AG08395 (cell line): ENCODE results near the gene ZFHX3.

Source experiments
- DNase-seq: peaks from one replicate; pipeline ENCODE4 v3.0.0; 2012; ENCODE audit warnings: mixed read lengths, low spot score

The ZFHX3 gene

DNA sequence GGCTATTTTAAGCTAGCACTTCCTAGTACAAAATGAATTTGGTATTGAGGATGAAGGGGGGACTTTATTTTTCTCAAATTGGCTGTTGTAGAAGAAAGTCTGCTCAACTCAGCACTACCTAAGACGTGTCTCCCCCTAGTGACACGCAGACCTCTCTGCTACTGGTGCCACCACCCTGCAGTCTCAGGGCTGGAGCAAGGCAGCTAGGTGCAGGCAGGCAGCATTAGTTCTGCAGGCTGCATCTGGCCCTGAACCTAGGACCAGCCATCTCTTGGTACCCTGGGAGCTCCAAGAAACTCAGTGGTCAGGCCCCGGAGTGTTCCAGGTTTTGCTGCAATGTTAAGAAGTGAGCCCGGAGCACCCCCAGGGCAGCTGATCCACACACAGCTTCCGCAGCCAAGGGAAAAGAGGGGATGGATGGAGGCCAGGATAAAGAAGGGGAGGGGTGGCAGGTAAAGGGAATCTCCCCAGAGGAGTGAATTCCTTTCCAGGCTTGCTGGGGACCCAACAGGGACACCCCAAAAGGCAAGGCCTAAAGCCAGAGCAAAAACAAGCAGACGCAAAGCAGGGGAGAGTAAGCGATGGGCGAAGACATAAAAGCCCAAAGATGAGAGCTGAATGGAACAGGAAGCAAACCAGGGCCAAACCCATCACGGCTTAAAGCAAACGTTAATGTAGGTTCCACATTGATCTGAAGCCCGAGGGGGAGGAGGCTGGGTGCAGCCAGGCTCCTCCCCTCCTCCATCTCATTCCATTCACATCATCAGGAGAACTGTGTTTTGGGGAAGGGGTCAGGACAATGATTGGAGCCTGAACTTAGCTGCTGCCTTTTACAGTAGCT lies 200.5 kb downstream of the ZFHX3 start:
- peak; percentile 23 for DNase-seq

- no peak for DNase-seq
Observed at GRCh38 chr16:72846594-72846993, 201.3 kb downstream of the ZFHX3 start.

DNA sequence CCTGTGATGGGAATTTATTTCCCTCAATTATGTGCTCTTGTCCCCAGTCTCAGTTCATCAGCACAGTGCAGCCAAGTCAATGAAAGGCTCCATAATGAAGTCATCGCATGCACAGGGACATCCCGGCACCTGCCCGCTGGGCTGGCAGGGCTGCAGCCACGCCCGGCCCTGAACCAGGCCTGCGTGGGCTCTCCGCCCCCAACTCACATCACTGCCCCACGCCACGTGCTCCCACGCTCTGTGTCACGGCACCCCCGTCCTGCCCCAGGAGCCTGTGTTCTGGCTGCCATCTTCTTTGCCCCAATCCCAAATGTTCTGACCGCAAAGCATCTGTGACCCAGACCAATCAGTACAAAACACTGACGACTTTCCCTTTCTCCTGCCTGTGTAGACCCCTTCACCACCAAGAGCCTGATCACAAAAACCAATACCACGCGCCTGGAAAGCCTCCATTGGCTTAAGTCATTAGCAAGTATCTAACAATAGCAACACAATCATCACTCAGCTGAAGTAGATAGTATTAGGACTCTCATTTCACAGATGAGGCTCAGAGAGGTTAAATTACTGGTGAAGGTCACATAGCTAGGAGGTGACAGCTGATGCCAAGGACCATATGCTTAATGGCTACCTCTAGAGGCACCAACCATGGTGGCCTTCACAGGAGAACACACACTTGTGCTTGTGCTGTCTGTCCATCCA lies 202.5 kb downstream of the ZFHX3 start:
- DNase-seq = no peak

DNA sequence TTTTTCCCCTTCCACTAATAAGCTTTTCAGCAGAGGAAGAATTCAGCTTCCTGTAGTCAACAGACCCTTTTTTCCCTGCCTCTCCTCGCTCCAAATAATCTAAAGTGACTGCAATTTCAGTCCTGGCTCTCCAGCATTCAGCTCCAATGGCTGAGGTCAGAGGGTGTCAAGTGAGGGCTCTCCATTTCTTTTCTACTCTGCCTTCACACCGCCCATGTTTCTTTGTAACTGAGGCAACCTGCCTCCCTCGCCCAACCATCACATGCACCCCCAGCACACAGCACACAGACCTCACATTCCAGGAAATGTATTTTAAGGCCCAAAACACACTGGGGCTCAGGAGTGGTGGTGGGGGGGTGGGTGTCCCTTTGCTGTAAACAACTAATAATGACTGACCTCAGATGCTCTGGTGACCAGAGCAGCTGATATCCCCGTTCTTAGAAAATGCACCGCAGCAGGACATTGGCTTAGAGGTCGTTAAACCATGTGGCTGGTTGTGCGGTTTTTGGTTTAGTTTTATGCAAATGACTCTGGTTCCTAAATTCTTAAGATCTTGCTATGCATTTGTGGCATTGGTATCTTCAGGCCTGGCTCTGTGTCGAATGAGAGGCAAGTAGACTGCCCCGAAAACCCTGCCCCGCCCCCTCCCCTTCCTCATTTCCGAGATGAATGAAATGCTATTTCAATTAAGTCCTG lies 203.6 kb downstream of the ZFHX3 start:
- DNase-seq = no peak

GRCh38 chr16:72841506-72841905 lies 206.4 kb downstream of the ZFHX3 start:
- no peak for DNase-seq

DNA sequence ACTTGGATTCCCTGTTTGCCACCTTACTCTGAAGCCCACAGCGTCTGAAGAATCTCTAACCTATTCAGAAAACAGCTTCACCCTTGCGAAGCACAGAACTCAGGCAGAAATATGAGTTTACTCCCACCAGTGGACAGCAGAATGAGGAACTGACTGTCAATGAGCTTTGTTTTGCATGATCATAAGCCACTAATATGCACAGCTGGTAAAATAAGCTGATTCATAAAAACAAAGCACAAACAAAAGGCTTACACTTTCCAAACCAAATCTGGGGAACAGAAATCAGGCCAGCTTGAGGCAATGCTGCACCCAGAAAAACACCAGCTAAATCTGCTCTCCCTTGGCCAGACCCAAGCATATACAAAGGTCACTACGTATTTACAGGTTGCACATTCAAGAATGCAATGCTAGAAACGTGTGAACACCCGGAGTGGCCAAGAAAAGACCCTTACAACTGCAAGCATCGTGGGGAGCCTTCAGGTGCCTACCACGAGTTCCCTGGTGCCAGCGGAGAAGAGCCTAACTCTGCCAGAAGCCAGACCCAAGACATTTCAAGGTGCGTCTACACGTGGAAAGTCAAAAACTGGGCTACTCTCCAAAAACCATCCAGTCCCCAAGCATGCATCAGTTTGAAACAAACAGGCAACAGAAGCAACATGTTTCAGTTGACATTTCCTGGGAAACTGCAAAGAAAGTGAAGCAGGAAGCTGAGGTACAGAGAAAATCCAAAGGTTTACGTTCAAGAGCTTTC lies 207.1 kb downstream of the ZFHX3 start:
- DNase-seq = no peak

GRCh38 chr16:72838951-72839350 lies 209.0 kb downstream of the ZFHX3 start:
- no peak for DNase-seq

DNA sequence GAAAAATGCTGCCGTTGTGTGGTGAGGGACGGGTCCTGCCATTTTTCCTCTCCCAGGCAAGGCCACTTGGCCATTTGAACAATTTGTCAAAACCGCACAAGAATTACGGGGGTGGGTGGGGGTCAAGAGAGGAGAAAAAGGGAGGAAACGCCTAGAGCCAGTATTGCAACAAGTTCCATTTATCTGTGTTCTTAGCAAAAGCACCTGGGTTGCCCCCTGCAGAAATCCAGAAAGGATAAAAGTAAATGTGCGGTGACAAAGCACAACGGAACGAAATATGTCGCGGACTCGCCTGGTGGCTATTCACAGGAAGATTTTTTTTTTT lies 209.4 kb downstream of the ZFHX3 start:
- no peak for DNase-seq

GRCh38 chr16:72837846-72838585 lies 209.9 kb downstream of the ZFHX3 start:
- DNase-seq = no peak

- DNase-seq = no peak
Observed at GRCh38 chr16:72836985-72837384, 210.9 kb downstream of the ZFHX3 start.

DNA sequence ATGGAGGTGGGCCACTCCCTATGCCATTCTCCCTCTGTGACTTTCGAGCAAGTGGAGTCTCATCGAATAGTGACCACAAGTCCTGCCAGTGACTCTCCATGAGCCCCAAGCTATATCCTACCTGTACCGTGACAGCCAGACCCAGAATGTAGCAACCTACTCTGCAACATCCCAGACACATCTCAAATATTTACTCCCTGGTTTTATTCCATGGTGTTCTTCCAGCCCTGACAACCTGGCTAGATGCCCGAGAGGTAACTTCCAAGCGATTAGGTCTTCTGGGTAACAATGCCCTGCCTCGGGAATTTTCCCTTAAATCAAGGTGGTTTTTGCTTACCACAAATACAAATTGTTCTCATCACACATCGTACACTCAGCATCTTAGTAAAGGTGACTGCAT lies 211.7 kb downstream of the ZFHX3 start:
- no peak for DNase-seq

GRCh38 chr16:72835086-72835485 lies 212.8 kb downstream of the ZFHX3 start:
- DNase-seq = no peak

DNA sequence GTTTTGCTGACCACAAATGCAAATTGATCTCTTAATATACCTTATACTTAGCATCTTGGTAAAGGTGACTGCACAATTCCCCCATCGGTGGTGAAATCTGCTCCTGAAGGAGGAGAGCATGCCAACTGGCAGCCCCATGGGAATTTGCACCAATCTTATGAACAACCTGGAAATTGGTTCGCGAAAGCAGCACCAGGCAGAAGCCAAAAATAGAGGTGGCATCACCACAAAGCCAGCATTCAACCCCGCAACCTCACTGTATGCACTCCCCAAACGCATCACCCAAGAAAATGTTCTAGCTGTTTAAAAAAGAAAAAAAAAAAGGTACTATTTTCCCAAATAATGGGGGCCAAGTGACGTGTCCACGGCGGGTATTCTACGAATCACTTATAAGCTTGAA lies 213.4 kb downstream of the ZFHX3 start:
- no peak for DNase-seq

DNA sequence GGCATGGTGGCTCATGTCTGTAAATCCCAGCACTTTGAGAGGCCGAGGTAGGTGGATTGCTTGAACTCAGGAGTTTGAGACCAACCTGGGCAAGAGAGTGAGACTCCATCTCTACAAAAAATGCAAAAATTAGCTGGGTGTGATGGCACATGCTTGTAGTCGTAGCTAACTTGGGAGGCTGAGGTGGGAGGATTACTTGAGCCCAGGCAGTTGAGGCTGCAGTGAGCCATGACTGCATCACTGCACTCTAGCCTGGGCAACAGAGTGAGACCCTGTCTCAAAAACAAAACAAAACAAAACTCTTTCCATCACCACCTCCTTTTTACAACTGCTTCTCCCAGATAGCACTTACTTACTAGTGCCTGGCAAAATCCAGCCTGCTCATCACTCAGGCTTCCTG lies 214.0 kb downstream of the ZFHX3 start:
- DNase-seq = no peak

DNA sequence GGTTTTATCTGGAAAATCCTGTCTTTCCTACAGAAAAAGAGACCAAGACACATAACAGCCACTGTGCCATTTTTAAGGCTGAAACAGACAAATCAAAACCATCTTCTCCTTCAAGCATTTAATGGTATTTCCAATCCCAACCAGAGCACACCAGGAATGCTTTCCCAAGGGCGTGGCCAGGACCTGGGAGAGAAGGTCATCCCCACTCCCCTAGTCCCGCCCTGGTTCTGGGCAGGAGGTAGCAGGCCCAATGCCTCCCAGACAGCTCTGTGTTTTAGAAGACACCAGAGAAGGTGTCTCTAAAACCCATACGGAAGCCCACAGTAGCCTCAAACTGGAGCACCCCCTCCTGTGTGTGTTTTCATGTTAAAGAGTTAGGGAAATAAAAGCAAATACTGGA lies 214.4 kb downstream of the ZFHX3 start:
- DNase-seq = no peak

- peak; percentile 90 for DNase-seq
Observed at GRCh38 chr16:72832621-72833248, 215.2 kb downstream of the ZFHX3 start.

DNA sequence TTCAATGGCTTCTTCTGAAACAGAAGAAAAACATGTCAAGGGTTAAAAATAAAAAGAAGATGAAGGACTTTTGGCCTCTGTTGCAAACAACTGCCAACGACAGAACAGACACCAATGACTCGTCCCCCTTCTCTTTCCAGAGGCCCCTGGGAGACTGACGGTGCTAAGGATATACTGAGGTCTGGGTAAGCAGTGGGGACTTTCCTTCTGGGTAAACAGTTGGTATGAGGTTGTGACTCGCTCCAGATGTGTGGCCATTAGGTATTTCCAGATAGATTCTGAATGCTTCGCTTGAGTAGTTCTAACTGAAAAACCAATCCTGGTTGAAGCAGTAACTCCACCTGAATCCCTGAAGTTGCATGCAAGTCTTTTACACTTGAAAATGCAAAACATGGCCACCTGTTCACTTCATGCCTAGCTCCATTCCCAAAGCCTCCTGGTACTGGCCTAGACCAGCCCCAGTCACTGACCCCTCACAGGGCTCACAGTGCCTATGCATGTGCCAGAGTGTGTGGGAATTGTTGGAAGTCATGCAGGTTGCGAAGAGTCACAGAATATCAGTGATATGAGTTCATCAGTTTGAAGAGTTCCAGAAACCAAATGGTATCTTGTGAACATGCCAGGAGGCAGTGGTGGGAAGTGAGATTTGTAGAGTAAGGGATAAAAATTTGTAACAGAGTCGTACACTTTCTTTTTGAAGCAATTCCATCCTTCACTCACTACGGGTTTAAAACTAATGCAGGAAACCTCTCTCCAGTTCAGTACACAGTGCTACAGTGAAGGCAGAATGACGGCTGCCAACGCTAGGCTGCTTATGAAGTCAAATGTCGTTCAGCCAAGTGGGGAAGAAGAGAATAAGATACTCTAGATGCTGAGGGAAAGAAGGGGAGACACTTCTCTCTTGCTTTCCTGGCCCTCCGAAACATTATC lies 217.8 kb downstream of the ZFHX3 start:
- no peak for DNase-seq

- DNase-seq = no peak
Observed at GRCh38 chr16:72827866-72828265, 220.1 kb downstream of the ZFHX3 start.

DNA sequence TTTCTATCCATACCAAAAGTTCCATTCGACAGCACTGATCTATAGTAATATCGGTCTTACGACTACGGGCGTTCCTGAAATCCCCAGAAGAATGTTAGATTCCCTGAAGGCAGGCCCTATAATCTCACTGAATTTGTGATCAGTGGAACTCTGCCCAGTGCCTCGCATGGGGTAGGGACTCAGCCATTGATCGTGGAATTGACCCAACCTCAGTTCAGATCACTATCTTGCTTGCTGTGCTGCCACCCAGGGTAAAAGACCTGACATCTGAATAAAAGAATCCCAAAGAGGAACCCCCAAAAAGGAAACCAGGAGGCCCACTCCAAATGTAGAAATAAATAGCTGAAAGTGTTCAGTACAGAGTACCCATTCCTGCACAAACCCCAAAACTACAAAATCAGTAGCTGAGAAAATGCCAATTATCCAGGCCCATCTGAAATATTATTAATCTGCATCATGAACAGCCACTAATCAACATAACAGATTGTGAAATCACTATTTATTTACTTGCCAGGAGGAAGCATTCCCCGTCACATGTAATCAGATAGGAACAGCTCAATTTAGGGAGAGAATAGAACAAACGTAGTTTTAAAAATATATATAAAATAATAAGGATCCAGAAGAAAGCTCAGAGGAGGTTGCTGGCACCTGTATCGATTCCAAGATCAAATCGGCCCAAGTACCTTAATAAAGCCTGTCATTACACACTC lies 221.9 kb downstream of the ZFHX3 start:
- DNase-seq = no peak
